ENCODE results near the gene STRIP2. TPM values are rescaled to one million over a fixed set of nuclear protein-coding genes. Genes with fewer than 3 reads are reported as not detected.
"Not testable (repeated sequence)": the region's sequence is repeated elsewhere in the genome, so short reads cannot be mapped to it uniquely, and the experiment has no call there.

The STRIP2 gene
- total RNA-seq, 1 donor from 2014 or later = 0.73 TPM

DNA sequence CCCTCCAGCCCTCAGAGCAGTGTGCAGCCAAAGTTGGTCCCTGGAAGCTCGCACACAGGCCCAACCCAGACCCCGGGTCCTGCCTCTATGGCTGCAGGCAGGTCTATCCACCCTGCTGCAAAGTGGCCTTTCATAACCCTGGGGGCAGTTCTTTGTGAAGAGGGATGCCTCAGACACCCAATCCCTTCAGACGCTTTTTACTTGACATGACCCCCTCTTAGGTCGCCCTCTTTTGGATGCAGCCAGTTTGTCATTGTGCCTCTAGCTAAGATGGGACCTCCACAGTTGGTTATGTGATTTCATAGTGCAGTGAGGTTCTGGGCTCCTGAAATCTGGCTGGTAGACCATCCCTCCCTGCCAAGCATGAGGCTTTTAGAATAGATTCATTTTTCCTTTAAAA lies 95.4 kb downstream of the STRIP2 start:
- TF ChIP-seq, protein P1, sequence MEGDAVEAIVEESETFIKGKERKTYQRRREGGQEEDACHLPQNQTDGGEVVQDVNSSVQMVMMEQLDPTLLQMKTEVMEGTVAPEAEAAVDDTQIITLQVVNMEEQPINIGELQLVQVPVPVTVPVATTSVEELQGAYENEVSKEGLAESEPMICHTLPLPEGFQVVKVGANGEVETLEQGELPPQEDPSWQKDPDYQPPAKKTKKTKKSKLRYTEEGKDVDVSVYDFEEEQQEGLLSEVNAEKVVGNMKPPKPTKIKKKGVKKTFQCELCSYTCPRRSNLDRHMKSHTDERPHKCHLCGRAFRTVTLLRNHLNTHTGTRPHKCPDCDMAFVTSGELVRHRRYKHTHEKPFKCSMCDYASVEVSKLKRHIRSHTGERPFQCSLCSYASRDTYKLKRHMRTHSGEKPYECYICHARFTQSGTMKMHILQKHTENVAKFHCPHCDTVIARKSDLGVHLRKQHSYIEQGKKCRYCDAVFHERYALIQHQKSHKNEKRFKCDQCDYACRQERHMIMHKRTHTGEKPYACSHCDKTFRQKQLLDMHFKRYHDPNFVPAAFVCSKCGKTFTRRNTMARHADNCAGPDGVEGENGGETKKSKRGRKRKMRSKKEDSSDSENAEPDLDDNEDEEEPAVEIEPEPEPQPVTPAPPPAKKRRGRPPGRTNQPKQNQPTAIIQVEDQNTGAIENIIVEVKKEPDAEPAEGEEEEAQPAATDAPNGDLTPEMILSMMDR (IDR thresholded peaks at IDR 0.05) = no peak
- H3K4me1 Mint-ChIP-seq (ENCODE audit: unreplicated experiment) = no peaks in the 10 kb centered on the region
- no peaks in the 10 kb centered on the region for H3K9me3 Mint-ChIP-seq (ENCODE audit: unreplicated experiment)
- no peak overlapping the region for H3K4me3 Mint-ChIP-seq (ENCODE audit: unreplicated experiment)
- no peak for DNase-seq (ENCODE audit: extremely low spot score, unreplicated experiment)
- no peaks in the 10 kb centered on the region for H3K36me3 Mint-ChIP-seq (ENCODE audit: unreplicated experiment)
- H3K27me3 Mint-ChIP-seq (ENCODE audit: unreplicated experiment) = peaks cover 6% of the 10 kb centered on the region
- no peak overlapping the region for H3K27ac Mint-ChIP-seq (ENCODE audit: unreplicated experiment)

DNA sequence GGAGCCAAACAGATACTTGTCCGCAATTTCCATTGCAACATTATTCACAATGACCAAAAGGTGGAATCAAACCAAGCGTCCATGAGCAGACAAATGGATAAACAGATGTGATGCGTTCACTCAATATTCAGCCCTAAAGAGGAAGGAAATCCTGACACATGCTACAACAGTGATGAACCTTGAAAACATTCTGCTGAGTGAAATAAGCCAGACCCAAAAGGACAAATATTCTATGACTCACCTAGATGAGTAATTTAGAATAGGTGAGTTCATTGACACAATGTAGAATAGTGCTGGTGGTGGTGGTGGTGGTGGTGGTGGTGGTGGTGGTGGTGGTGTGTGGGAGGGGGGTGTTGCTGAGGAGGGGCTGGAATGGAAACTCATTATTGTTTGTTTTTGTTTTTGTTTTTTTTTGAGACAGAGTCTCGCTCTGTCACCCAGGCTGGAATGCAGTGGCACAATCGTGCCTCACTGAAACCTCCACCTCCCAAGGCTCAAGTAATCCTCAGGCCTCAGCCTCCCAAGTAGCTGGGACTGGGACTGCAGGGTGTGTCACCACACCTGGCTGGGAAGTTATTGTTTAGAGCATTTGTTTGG lies 96.7 kb downstream of the STRIP2 start:
- H3K27me3 Mint-ChIP-seq (ENCODE audit: unreplicated experiment) = peaks cover 3% of the 10 kb centered on the region
- no peaks in the 10 kb centered on the region for H3K36me3 Mint-ChIP-seq (ENCODE audit: unreplicated experiment)
- no peak overlapping the region for H3K27ac Mint-ChIP-seq (ENCODE audit: unreplicated experiment)
- no peak for DNase-seq (ENCODE audit: extremely low spot score, unreplicated experiment)
- no peaks in the 10 kb centered on the region for H3K9me3 Mint-ChIP-seq (ENCODE audit: unreplicated experiment)
- TF ChIP-seq, protein P1 (IDR thresholded peaks at IDR 0.05) = no peak
- H3K4me1 Mint-ChIP-seq (ENCODE audit: unreplicated experiment) = no peaks in the 10 kb centered on the region
- no peak overlapping the region for H3K4me3 Mint-ChIP-seq (ENCODE audit: unreplicated experiment)

DNA sequence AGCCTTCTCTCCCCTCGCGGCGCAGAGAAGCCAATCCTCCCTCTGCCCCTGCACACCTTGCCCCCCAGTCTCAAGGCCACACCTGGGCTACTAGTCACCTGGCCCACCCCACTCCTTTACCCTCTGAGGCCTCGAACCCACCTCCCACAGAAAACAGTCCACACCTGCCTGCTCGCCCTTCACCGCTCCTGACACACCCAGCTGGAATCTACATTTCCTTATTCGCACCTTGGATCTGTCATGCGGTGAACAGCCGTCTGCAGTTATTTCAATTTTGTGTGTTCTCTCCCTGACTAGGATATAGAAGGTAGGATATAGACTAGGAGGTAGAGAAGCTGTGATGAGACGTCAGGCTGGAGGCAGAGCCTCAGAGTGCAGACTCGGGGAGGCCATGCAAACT lies 97.5 kb downstream of the STRIP2 start:
- no peak for DNase-seq (ENCODE audit: extremely low spot score, unreplicated experiment)
- Mint-ChIP-seq H3K9me3 (ENCODE audit: unreplicated experiment) (no peaks in the 10 kb centered on the region), H3K36me3 (ENCODE audit: unreplicated experiment) (no peaks in the 10 kb centered on the region), H3K27ac (ENCODE audit: unreplicated experiment) (no peak overlapping the region), H3K4me3 (ENCODE audit: unreplicated experiment) (no peak overlapping the region), H3K4me1 (ENCODE audit: unreplicated experiment) (no peaks in the 10 kb centered on the region), H3K27me3 (ENCODE audit: unreplicated experiment) (peaks cover 3% of the 10 kb centered on the region)
- TF ChIP-seq, protein P1 (IDR thresholded peaks at IDR 0.05) = no peak

DNA sequence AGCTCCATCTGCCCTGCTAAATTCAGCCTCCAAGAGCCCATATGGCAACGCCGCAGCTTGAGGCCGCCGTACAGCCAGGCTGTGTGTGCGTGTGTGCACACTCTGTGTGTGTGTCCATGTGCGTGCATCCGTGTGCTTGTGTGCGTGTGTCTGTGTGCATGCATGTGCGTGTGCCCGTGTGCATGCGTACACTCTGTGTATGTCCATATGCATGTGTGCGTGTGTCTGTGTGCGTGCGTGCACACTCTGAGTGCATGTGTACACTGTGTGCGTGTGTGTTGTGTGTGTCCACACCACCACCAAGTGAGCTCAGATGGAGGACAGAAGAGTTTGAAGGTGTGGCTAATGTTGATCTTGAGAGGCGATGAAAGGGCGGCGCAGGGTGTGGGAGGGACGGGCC lies 98.1 kb downstream of the STRIP2 start:
- no peak overlapping the region for H3K4me3 Mint-ChIP-seq (ENCODE audit: unreplicated experiment)
- H3K36me3 Mint-ChIP-seq (ENCODE audit: unreplicated experiment) = no peaks in the 10 kb centered on the region
- H3K27me3 Mint-ChIP-seq (ENCODE audit: unreplicated experiment) = peaks cover 3% of the 10 kb centered on the region
- H3K27ac Mint-ChIP-seq (ENCODE audit: unreplicated experiment) = no peak overlapping the region
- no peak for DNase-seq (ENCODE audit: extremely low spot score, unreplicated experiment)
- H3K9me3 Mint-ChIP-seq (ENCODE audit: unreplicated experiment) = no peaks in the 10 kb centered on the region
- H3K4me1 Mint-ChIP-seq (ENCODE audit: unreplicated experiment) = no peaks in the 10 kb centered on the region
- TF ChIP-seq, protein P1 (IDR thresholded peaks at IDR 0.05) = no peak

DNA sequence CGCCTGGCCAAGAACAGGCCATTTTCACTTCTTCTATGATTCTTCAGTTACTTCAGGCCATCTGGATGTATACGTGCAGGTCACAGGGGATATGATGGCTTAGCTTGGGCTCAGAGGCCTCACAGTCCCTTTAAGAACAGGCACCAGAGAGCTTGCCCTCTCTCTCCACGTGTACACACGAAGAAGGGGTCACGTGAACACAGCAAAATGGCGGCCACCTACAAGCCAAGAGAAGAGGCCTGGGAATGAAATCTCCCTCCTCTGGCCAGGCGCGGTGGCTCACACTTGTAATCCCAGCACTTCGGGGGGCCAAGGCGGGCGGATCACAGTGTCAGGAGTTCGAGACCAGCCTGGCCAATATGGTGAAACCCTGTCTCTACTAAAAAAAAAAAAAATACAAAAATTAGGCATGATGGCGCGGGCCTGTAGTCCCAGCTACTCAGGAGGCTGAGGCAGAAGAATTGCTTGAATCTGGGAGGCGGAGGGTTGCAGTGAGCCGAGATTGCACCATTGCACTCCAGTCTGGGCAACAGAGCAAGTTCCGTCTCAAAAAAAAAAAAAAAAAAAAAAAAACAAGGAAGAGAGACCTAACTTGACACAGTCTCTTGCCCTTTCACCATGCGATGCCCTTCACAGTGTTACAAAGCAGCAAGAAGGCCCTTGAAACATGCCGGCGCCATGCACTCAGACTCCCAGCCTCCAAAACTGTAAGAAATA lies 100.5 kb downstream of the STRIP2 start:
- H3K9me3 Mint-ChIP-seq (ENCODE audit: unreplicated experiment); H3K27ac Mint-ChIP-seq (ENCODE audit: unreplicated experiment); H3K4me1 Mint-ChIP-seq (ENCODE audit: unreplicated experiment); H3K36me3 Mint-ChIP-seq (ENCODE audit: unreplicated experiment); DNase-seq (ENCODE audit: extremely low spot score, unreplicated experiment); H3K4me3 Mint-ChIP-seq (ENCODE audit: unreplicated experiment); H3K27me3 Mint-ChIP-seq (ENCODE audit: unreplicated experiment): not testable (repeated sequence)

All from osteocyte (in vitro differentiated cells).